Dermis lymphatic vessel endothelial cell (primary cell): Measurements from ENCODE around the gene RSPO4. TPM values are rescaled to one million over a fixed set of nuclear protein-coding genes. Genes with fewer than 3 reads are reported as not detected.

Source experiments
- total RNA-seq: library from RNA; depleted of rRNA; stranded (reverse); fragments of >200 nt; gene quantifications from 2 replicates; pipeline ENCODE4 v1.2.1, GENCODE V29; 2014

The RSPO4 gene
- not detected in 2 replicates for total RNA-seq

GRCh38 chr20:1001911-1002681 lies at the start of gene RSPO4:
Gene RSPO4 (minus strand): TSS chr20:1002311. CDS start chr20:1002164, 147 bp downstream.

GRCh38 chr20:916125-916799 lies 85.8 kb downstream of the RSPO4 start, which contains the start of gene ANGPT4:
Gene ANGPT4 (minus strand): TSS chr20:916334. CDS start chr20:916214, 120 bp downstream.

Other genes with a start within 250 kb of the RSPO4 start
- not detected in 2 replicates for gene SLC52A3, start 233.8 kb downstream of the RSPO4 start, total RNA-seq
- gene FAM110A, start 168.6 kb downstream of the RSPO4 start, total RNA-seq = 2.3 and 2.6 TPM in 2 replicates
- not detected in 2 replicates for gene ANGPT4, start 86.0 kb downstream of the RSPO4 start, total RNA-seq
- gene PSMF1, start 116.3 kb upstream of the RSPO4 start, total RNA-seq = 35.3 and 40.1 TPM in 2 replicates
- gene TMEM74B, start 182.7 kb upstream of the RSPO4 start, total RNA-seq = 0.60 and 0.98 TPM in 2 replicates
- gene C20orf202, start 201.1 kb upstream of the RSPO4 start, total RNA-seq = under 0.01 and 0.17 TPM in 2 replicates
- not detected in 2 replicates for gene RAD21L1, start 223.7 kb upstream of the RSPO4 start, total RNA-seq